Thyroid gland (tissue), 4 donors: ENCODE data around the gene WSB2. TPM values are rescaled to one million over a fixed set of nuclear protein-coding genes. Genes with fewer than 3 reads are reported as not detected.

ENCODE experiments used
- DNase-seq, 2 donors: peaks; one replicate each; pipeline ENCODE4 v3.0.0-alpha.2; 2019
- H3K27ac ChIP-seq, 3 donors: fragments of 200-600 bp; sonication (generic); 1 replicate in 2 of 3; 2 replicates in 1 of 3; pipeline ENCODE4 v1.5.1; 2016 to 2019; ENCODE audit warnings: mild to moderate bottlenecking in 1 of 3, moderate library complexity in 1 of 3
- H3K27me3 ChIP-seq: fragments of 200-600 bp; sonication (generic); one replicate; pipeline ENCODE4 v1.5.1; 2019
- H3K36me3 ChIP-seq, 2 donors: fragments of 200-600 bp; sonication (generic); one replicate each; pipeline ENCODE4 v1.5.1; 2016 to 2019
- H3K4me1 ChIP-seq, 2 donors: fragments of 200-600 bp; sonication (generic); one replicate each; pipeline ENCODE4 v1.5.1; 2017 to 2019
- H3K4me3 ChIP-seq, 3 donors: fragments of 200-600 bp; sonication (generic); replicated peaks in 1 of 3; 1 replicate in 2 of 3; 2 replicates in 1 of 3; pipeline ENCODE4 v1.5.1; 2016; ENCODE audit warnings: mild to moderate bottlenecking in 1 of 3
- H3K9me3 ChIP-seq: fragments of 200-600 bp; sonication (generic); one replicate; pipeline ENCODE4 v1.5.1; 2017
- POLR2A ChIP-seq, 2 donors: fragments of 450-650 bp; IDR thresholded peaks; one replicate each; pipeline ENCODE4 v1.6.1; 2017; ENCODE audit warnings: antibody characterized with exemption in 2 of 2, mild to moderate bottlenecking in 2 of 2, moderate library complexity in 1 of 2
- WGBS, 2 donors: methylation state at CpG; one replicate each; pipeline ENCODE4 v1.1.5; 2017; 5-methylcytosine and 5-hydroxymethylcytosine counted together
- intact Hi-C: fragments of 100-400 bp; cut with DNase I; formaldehyde crosslinking; loops from one replicate; pipeline ENCODE4 v1.15.1; 2023
- total RNA-seq, 4 donors: library from RNA; depleted of rRNA; stranded (reverse); fragments of >200 nt; gene quantifications; one replicate each; pipeline ENCODE4 v1.2.3, GENCODE V29; 2016
- TF ChIP-seq, protein P1 (sequence below), 6 experiments: fragments of 200-600 bp in 3 of 6; fragments of 450-650 bp in 3 of 6; sonication (generic) in 3 of 6; IDR thresholded peaks; one replicate each; pipeline ENCODE4 v1.5.1; 2016 to 2019; ENCODE audit warnings: antibody characterized with exemption in 6 of 6, mild to moderate bottlenecking in 2 of 6, inconsistent platforms in 1 of 6, moderate library complexity in 1 of 6

Gene WSB2
- total RNA-seq, 4 donors from 2014 or later: 64.6 to 97.0 (median 86.0) TPM

DNA sequence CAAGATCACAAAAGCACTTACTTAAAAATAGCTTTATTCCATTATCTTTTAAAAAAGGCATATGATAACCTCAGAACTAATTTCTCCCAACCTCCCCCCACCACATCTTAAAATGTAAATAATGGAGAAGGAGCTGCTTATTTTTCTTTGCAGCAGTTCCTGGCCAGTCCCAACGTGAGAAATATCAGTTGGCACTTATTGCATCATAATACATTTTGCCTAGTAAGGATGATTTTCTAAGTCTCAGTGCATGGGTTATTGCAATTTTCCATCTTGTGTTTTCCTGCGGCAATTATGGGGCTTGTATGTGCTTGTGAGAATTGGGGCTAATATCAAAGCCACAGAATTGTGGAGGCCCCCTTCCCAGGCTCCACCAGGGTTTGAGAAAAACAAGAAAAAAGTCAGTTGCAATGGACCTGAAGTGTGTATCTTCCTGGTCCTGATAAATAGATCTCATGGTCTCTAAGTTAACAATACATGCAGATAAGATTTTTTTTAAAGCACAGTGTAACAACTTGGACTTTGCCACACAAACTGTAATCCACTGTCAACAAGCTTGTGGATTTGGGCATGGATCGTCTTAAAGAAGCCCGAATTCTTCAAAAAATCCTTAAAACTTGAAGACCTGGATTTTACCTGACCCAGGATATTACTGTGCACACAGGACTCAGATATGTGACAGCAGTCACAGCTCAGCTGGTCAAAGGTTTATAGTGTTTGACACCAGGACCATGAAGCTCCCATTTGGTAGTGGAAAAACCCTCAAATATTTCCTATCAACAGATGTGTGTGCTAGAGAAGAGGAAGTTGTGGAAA is 2.8 kb upstream of the WSB2 start:
- H3K4me3 ChIP-seq: no peak overlapping the region
- no peaks in the 10 kb centered on the region for H3K36me3 ChIP-seq
- DNase-seq: no peak
- peak overlapping the region in 2 of 3 donors; percentile 4 for H3K27ac ChIP-seq
- TF ChIP-seq, protein P1, sequence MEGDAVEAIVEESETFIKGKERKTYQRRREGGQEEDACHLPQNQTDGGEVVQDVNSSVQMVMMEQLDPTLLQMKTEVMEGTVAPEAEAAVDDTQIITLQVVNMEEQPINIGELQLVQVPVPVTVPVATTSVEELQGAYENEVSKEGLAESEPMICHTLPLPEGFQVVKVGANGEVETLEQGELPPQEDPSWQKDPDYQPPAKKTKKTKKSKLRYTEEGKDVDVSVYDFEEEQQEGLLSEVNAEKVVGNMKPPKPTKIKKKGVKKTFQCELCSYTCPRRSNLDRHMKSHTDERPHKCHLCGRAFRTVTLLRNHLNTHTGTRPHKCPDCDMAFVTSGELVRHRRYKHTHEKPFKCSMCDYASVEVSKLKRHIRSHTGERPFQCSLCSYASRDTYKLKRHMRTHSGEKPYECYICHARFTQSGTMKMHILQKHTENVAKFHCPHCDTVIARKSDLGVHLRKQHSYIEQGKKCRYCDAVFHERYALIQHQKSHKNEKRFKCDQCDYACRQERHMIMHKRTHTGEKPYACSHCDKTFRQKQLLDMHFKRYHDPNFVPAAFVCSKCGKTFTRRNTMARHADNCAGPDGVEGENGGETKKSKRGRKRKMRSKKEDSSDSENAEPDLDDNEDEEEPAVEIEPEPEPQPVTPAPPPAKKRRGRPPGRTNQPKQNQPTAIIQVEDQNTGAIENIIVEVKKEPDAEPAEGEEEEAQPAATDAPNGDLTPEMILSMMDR (IDR thresholded peaks at IDR 0.05): no peak
- TF ChIP-seq POLR2A (IDR thresholded peaks at IDR 0.05): no peak
- intact Hi-C loops: loop anchor here (5.0 kb wide), 1 partner anchor 39 kb away; the partner anchor contains the start of gene VSIG10
- no peaks in the 10 kb centered on the region for H3K9me3 ChIP-seq
- peaks cover 18 to 26% of the 10 kb centered on the region in 2 donors for H3K4me1 ChIP-seq
- 73 to 81% methylated on average over 4 of the region's 4 CpGs for WGBS, 2 donors
- no peaks in the 10 kb centered on the region for H3K27me3 ChIP-seq

DNA sequence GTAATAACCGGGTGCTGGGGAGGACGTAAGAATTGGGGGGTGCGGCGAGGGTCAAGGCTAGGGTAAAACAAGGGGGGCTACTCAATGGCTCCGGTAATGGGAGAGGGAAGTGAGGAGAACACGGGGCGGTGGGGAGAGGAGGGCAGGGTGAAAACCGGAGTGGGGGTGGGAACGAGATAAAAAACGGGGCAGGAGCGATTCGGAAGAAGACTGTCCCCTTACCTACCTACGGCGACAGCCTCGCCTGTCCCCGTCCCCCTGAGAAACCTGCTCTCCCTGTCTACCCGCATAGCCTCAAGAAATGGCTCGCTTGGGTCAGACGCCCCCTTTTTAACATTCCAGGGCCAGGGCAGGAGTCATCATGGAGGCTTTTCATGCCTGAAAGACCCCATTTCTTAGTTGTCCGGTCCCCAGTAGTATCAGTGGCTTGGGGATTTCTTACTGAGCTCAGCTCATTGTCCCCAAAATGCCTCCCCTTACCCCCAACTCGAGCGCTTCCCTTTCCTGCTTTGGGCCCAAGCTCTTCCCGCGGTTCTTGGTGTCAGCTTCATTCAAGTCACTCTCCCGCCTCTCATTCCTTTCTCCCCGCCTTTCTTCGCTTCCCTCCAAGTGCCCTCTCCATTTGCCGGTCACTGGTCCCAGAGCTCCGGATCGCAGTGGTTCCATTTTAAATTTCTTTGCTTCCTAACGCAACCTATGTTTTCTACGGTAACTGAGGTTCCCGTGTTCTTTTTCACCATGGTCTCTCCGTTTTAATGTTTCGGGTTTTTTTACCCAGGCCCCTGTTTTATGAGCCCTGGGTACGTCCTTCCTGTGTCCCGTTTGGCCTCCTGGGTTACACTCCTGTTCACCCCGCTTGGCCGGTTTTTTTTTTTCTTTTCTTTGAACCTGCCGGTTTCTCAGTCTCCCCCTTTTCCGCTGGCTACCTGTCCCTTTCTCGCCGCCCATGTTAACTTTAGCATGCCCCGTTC is 1.2 kb upstream of the WSB2 start:
- Histone ChIP-seq H3K27me3 (no peaks in the 10 kb centered on the region), H3K27ac (peak overlapping the region; percentile 78 to 98 (median 95)), H3K9me3 (no peaks in the 10 kb centered on the region), H3K4me3 (peak overlapping the region; percentile 17 to 84 (median 45)), H3K36me3 (no peaks in the 10 kb centered on the region), H3K4me1 (peaks cover 20 to 26% of the 10 kb centered on the region in 2 donors)
- peak in 1 of 2 donors; percentile 60 for TF ChIP-seq POLR2A (IDR thresholded peaks at IDR 0.05)
- TF ChIP-seq, protein P1 (IDR thresholded peaks at IDR 0.05): no peak
- WGBS, 2 donors: 2% methylated on average over 44 of the region's 44 CpGs
- intact Hi-C loops: loop anchor here (5.0 kb wide), 1 partner anchor 40 kb away; the partner anchor contains the start of gene VSIG10
- DNase-seq: peak; percentile 54 to 55

DNA sequence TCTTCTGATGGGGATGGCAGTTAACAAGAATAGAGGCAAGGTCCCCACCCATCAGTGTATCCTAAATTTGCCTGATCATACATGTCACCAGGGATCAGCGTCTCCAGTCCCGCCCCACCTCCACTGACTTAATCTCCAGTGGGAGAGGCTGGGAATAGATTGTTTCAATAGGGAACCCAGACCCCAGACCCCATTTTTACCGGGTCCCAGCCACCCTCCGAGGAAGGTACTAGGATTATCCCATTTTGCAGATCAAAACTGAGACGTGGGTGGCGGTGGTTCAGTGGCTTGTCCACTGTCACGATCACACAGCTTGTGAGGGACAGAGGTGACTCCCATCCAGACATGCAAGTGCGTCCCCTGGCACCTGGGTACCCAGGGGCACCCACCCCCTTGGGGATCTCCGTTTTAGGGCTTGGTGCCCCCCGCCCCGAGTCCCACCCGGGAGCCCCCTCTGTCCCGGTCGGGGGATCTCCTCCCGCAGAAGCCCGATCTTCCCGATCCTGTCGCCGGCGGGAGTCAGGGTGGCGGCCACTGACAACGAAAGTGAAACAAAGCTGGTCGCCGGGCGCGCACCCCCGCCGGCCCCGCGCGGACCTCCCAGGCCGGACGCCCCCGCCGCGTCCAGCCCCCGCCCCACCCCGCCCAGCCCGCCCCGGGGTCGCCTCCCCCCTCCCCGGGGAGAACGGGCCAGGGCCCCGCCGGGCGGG is 523 bp downstream of the WSB2 start:
- peak overlapping the region; percentile 0 to 84 (median 76) for H3K4me3 ChIP-seq
- intact Hi-C loops: loop anchor here (5.0 kb wide), 1 partner anchor 42 kb away; the partner anchor contains the start of gene VSIG10
- H3K27me3 ChIP-seq: no peaks in the 10 kb centered on the region
- no peaks in the 10 kb centered on the region for H3K9me3 ChIP-seq
- peak; percentile 59 to 65 for DNase-seq
- WGBS, 2 donors: 0 to 3% methylated on average over 5 to 9 of the region's 46 CpGs
- H3K36me3 ChIP-seq: no peaks in the 10 kb centered on the region
- peak overlapping the region; percentile 95 to 98 (median 97) for H3K27ac ChIP-seq
- no peak for TF ChIP-seq POLR2A (IDR thresholded peaks at IDR 0.05)
- TF ChIP-seq, protein P1 (IDR thresholded peaks at IDR 0.05): no peak
- H3K4me1 ChIP-seq: peaks cover 37 to 38% of the 10 kb centered on the region in 2 donors

DNA sequence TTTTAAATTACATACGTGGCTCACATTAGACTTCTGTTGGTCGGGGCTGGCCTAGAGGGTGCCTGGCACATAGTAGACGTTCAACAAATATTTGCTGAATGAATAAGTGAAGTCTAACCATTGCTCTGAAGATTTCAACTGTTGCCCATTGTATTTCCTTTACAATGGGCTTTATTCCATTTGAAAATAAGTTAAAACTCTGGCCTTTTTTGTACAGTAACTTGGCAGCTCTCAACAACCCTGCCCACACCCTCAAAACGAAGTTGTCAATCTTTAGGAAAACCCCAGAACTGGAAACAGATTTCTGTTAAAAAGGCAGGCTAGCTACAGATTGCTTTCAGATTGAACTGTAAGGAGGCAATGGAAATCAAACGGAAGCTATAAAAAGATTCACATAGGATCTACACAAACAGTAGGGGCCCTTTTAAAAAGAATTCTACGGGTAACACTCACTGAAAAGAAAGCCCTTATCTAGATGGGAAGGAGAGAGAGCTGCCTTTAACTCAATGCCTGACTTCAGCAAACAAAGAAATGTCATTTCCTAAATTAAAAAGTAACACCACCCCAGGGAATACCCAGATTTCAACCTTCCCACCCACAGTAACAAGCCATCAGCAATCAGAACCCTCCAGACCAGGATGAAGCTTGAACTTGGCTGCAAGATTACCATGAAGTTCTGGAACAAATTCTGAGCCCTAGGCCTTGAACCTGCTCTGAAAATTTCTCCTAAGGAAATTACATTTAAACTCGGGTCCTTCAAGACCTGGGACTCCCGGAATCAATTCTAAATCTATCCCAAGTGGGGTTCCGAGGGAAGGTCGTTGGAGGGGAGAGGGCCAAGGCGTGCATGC is 1.4 kb downstream of the WSB2 start:
- Histone ChIP-seq H3K9me3 (no peaks in the 10 kb centered on the region), H3K4me1 (peaks cover 36 to 42% of the 10 kb centered on the region in 2 donors), H3K27me3 (no peaks in the 10 kb centered on the region), H3K27ac (peak overlapping the region; percentile 95 to 98 (median 97)), H3K4me3 (peak overlapping the region in 1 of 3 donors; percentile 84), H3K36me3 (no peaks in the 10 kb centered on the region)
- WGBS, 2 donors: 29 to 30% methylated on average over 11 of the region's 11 CpGs
- TF ChIP-seq, protein P1 (IDR thresholded peaks at IDR 0.05): no peak
- no peak for TF ChIP-seq POLR2A (IDR thresholded peaks at IDR 0.05)
- intact Hi-C loops: loop anchor here (5.0 kb wide), 1 partner anchor 43 kb away; the partner anchor contains the start of gene VSIG10
- no peak for DNase-seq
